HepG2 (cell line): ENCODE measurements around the gene DCLK1. TPM values are rescaled to one million over a fixed set of nuclear protein-coding genes. Genes with fewer than 3 reads are reported as not detected.

Experiments
- BORCS8-MEF2B ChIP-seq: sonication (generic); formaldehyde crosslinking; IDR thresholded peaks from 2 replicates; pipeline ENCODE4 v1.8.0; 2022; ENCODE audit warnings: mild to moderate bottlenecking, missing genetic modification reagents
- BRD4 ChIP-seq: sonication (generic); formaldehyde crosslinking; IDR thresholded peaks from 2 replicates; pipeline ENCODE4 v1.4.0; 2020; ENCODE audit warnings: missing genetic modification reagents
- CBX2 ChIP-seq, 2 experiments: fragments of 200-600 bp in 1 of 2; sonication (generic); formaldehyde crosslinking in 1 of 2; IDR thresholded peaks; 2 replicates each; pipeline versions ENCODE4 v1.7.0 to v1.8.1; 2018 to 2022; ENCODE audit warnings: low read depth in 2 of 2, low read length in 1 of 2, mild to moderate bottlenecking in 1 of 2, missing genetic modification reagents in 1 of 2
- GFI1 ChIP-seq: sonication (generic); formaldehyde crosslinking; IDR thresholded peaks from 2 replicates; pipeline ENCODE4 v1.5.0; 2020; ENCODE audit warnings: missing genetic modification reagents, mild to moderate bottlenecking, borderline replicate concordance
- MAFG ChIP-seq: sonication (generic); formaldehyde crosslinking; IDR thresholded peaks from 2 replicates; pipeline ENCODE4 v1.5.1; 2020; ENCODE audit warnings: mild to moderate bottlenecking, missing genetic modification reagents
- MED13 ChIP-seq: sonication (generic); formaldehyde crosslinking; IDR thresholded peaks from 2 replicates; pipeline ENCODE4 v1.5.0; 2020; ENCODE audit warnings: missing genetic modification reagents
- SPEN ChIP-seq: sonication (generic); formaldehyde crosslinking; IDR thresholded peaks from 2 replicates; pipeline ENCODE4 v1.5.1; 2020; ENCODE audit warnings: low read depth, mild to moderate bottlenecking, missing genetic modification reagents
- UBTF ChIP-seq: sonication (generic); formaldehyde crosslinking; IDR thresholded peaks from 2 replicates; pipeline ENCODE4 v1.4.0; 2020; ENCODE audit warnings: mild to moderate bottlenecking, missing genetic modification reagents
- ZNF3 ChIP-seq: IDR thresholded peaks from 2 replicates; pipeline ENCODE4 v1.7.0; 2017; ENCODE audit warnings: inconsistent platforms
- ZNF382 ChIP-seq: sonication (generic); formaldehyde crosslinking; IDR thresholded peaks from 2 replicates; pipeline ENCODE4 v1.5.0; 2020; ENCODE audit warnings: missing genetic modification reagents, mild to moderate bottlenecking, borderline replicate concordance
- ZNF570 ChIP-seq: sonication (generic); formaldehyde crosslinking; IDR thresholded peaks from 2 replicates; pipeline ENCODE4 v1.4.0; 2020; ENCODE audit warnings: mild to moderate bottlenecking, missing genetic modification reagents, borderline replicate concordance
- polyA plus RNA-seq, 8 experiments: library from polyadenylated mRNA; depleted of rRNA in 3 of 8; stranded (reverse) in 7 of 8; unstranded in 1 of 8; fragments of >200 nt; fragmentation: Illumina TruSeq in 4 of 8; extraction: Trizol in 4 of 8; gene quantifications; 2 replicates each; pipeline versions ENCODE4 v1.2.1 to v1.2.3, GENCODE V29; 2011 to 2016; ENCODE audit warnings: low read depth in 4 of 8, missing spikeins in 1 of 8, mixed read lengths in 1 of 8; ENCODE audit not compliant: insufficient read depth in 1 of 8
- total RNA-seq, 5 experiments: library from RNA; depleted of rRNA; stranded (reverse); fragments of >200 nt; fragmentation: Illumina TruSeq; extraction: Trizol; gene quantifications; 2 replicates each; pipeline ENCODE4 v1.2.3, GENCODE V29; 2016; ENCODE audit warnings: low read depth in 1 of 5
- TF ChIP-seq, protein P1 (sequence below): sonication (generic); formaldehyde crosslinking; IDR thresholded peaks from 2 replicates; pipeline ENCODE4 v1.5.1; 2020; ENCODE audit warnings: missing genetic modification reagents, mild to moderate bottlenecking, borderline replicate concordance

The DCLK1 gene
- total and polyA plus RNA-seq, 2 of the 13 experiments (the other 11 are each of a cell fraction or from before 2014, with no cell fraction given): not detected

GRCh38 chr13:35857769-35858168 lies 273.4 kb downstream of the DCLK1 start (continued):
- TF ChIP-seq ZNF382 (CRISPR knock-in tag) (no peak), BORCS8-MEF2B (CRISPR knock-in tag) (no peak), ZNF3 (CRISPR knock-in tag) (no peak), MAFG (CRISPR knock-in tag) (no peak), MED13 (CRISPR knock-in tag) (no peak), ZNF570 (CRISPR knock-in tag) (no peak), UBTF (CRISPR knock-in tag) (no peak), GFI1 (CRISPR knock-in tag) (no peak), SPEN (CRISPR knock-in tag) (no peak), BRD4 (CRISPR knock-in tag) (no peak), CBX2 (IDR thresholded peaks at IDR 0.05; ENCODE audit: low read depth, low read length) (no peak), CBX2 (CRISPR knock-in tag; IDR thresholded peaks at IDR 0.05; ENCODE audit: low read depth) (no peak)
- TF ChIP-seq, protein P1, sequence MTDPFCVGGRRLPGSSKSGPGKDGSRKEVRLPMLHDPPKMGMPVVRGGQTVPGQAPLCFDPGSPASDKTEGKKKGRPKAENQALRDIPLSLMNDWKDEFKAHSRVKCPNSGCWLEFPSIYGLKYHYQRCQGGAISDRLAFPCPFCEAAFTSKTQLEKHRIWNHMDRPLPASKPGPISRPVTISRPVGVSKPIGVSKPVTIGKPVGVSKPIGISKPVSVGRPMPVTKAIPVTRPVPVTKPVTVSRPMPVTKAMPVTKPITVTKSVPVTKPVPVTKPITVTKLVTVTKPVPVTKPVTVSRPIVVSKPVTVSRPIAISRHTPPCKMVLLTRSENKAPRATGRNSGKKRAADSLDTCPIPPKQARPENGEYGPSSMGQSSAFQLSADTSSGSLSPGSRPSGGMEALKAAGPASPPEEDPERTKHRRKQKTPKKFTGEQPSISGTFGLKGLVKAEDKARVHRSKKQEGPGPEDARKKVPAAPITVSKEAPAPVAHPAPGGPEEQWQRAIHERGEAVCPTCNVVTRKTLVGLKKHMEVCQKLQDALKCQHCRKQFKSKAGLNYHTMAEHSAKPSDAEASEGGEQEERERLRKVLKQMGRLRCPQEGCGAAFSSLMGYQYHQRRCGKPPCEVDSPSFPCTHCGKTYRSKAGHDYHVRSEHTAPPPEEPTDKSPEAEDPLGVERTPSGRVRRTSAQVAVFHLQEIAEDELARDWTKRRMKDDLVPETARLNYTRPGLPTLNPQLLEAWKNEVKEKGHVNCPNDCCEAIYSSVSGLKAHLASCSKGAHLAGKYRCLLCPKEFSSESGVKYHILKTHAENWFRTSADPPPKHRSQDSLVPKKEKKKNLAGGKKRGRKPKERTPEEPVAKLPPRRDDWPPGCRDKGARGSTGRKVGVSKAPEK (CRISPR knock-in tag): no peak
